ENCODE data around the gene NSF.
A peak's percentile ranks its signal among the peaks of the same experiment; 100 is the strongest.

The NSF gene

DNA sequence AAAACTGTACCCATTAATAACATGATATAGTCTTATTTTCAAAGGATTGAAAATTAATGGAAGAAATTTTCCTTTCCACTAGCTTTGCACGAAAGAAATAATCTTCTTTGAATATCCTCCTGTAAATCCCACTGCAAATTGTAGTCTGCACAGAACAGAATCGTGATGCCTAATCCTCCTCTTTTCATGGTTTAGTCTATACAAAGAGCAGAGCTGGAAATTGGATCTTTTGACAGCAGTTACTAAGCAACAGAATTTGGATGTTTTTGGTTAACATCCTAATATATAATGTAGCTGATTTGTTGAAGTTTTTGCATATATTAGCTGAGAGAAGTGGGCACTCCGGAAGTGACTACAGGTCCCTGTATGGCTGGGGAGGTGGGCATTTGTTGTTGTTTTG lies 129.4 kb downstream of the NSF start:
- WGBS, 2 experiments (ENCODE audit: insufficient coverage in 2 of 2), result no CpG with 5 or more reads among the region's 3 CpGs

DNA sequence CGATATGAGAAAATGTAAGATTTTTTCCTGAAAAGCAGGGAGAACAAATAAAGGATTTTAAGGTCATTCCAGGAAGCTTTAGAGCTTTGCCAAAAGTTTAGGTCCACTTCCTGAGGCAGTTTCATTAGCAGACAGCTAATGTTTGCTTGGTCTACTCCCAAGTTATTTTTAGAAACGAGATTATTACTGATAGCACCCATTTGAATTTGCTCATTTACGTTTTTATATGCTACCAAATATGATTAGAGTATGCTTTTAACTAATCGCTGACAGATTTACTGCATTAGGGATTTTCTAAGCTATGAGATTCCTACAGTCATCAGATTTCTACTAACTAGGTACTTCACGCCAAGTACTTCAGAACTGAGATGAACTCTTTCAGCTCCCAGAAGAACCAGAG lies 129.9 kb downstream of the NSF start:
- no peak overlapping the region for H3K27ac ChIP-seq (ENCODE audit: low read depth, low read length, severe bottlenecking)
- no peaks in the 10 kb centered on the region for H3K9me3 ChIP-seq (ENCODE audit: control insufficient read depth, low read length)
- H3K36me3 ChIP-seq (ENCODE audit: control insufficient read depth, insufficient read depth, low read length), result peaks cover 4% of the 10 kb centered on the region
- no peak overlapping the region for H3K4me3 ChIP-seq (ENCODE audit: extremely low read depth, insufficient read depth, low read length, poor library complexity, severe bottlenecking)
- 90% methylated on average over 2 of the region's 5 CpGs; no CpG with 5 or more reads in 1 of the 2 experiments for WGBS, 2 experiments (ENCODE audit: insufficient coverage in 2 of 2)
- peaks cover 10% of the 10 kb centered on the region for H3K4me1 ChIP-seq (ENCODE audit: control insufficient read depth, insufficient read depth, low read length, poor library complexity, severe bottlenecking)

More for the DNA sequence above, 129.4 kb downstream of the NSF start:
- H3K4me3 ChIP-seq (ENCODE audit: extremely low read depth, insufficient read depth, low read length, poor library complexity, severe bottlenecking), result no peak overlapping the region
- no peaks in the 10 kb centered on the region for H3K9me3 ChIP-seq (ENCODE audit: control insufficient read depth, low read length)
- peaks cover 10% of the 10 kb centered on the region for H3K4me1 ChIP-seq (ENCODE audit: control insufficient read depth, insufficient read depth, low read length, poor library complexity, severe bottlenecking)
- H3K36me3 ChIP-seq (ENCODE audit: control insufficient read depth, insufficient read depth, low read length), result peaks cover 4% of the 10 kb centered on the region
- no peak overlapping the region for H3K27ac ChIP-seq (ENCODE audit: low read depth, low read length, severe bottlenecking)

DNA sequence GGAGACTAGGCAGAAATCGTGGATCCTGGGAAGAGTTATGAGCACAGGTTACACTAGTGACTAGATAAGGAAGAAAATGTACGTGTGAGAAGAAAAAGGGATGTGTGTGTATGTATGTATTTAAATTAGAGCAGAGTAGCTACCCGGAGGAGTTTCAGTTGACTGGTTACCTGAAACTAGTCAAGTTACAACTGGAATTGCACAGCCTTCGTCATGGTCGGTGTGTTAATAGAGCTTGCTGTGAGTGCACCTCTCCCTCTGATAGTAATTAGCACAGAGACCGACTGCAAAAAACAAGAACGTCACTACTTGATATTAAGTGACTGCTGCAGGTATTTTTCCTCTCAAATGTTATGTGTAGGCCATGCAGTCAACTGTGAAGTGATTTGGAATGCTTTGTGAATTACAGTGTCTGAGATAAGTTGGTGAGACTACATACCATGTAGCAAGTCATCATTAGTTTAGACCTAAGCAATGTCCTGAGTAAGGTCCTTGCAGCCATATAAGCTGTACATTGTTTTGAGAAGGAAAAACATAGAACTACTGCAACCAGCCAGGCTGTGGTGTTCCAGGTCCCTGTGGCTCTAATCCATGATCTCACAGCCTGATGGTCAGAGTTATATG lies 132.3 kb downstream of the NSF start:
- Histone ChIP-seq H3K36me3 (ENCODE audit: control insufficient read depth, insufficient read depth, low read length) (peaks cover 8% of the 10 kb centered on the region), H3K27ac (ENCODE audit: low read depth, low read length, severe bottlenecking) (no peak overlapping the region), H3K9me3 (ENCODE audit: control insufficient read depth, low read length) (no peaks in the 10 kb centered on the region), H3K4me1 (ENCODE audit: control insufficient read depth, insufficient read depth, low read length, poor library complexity, severe bottlenecking) (peaks cover 16% of the 10 kb centered on the region), H3K4me3 (ENCODE audit: extremely low read depth, insufficient read depth, low read length, poor library complexity, severe bottlenecking) (no peak overlapping the region)
- WGBS, 2 experiments (ENCODE audit: insufficient coverage in 2 of 2), result 57 to 67% methylated on average over 5 to 7 of the region's 7 CpGs

DNA sequence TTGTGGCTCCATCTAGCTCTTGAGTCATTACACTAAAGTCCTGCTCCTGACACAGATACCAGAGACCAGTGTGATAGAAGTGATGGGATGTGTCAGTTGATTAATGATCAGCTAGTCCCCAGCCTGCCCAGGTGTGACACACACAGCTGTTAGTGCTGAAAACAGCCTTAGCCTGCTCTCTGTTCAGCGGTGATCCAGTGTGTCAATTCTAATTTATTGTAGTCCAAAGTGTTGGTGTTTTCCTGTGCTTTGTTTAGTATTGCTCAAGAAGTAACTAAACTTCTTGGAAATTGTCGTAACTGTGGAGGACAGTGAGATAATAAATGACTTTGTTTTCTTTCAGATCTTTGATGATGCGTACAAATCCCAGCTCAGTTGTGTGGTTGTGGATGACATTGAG lies 135.7 kb downstream of the NSF start:
- WGBS, 2 experiments (ENCODE audit: insufficient coverage in 2 of 2), result 88 to 100% methylated on average over 1 to 2 of the region's 3 CpGs
- no peak overlapping the region for H3K27ac ChIP-seq (ENCODE audit: low read depth, low read length, severe bottlenecking)
- no peak overlapping the region for H3K4me3 ChIP-seq (ENCODE audit: extremely low read depth, insufficient read depth, low read length, poor library complexity, severe bottlenecking)
- H3K9me3 ChIP-seq (ENCODE audit: control insufficient read depth, low read length), result no peaks in the 10 kb centered on the region
- peaks cover 13% of the 10 kb centered on the region for H3K4me1 ChIP-seq (ENCODE audit: control insufficient read depth, insufficient read depth, low read length, poor library complexity, severe bottlenecking)
- peaks cover 8% of the 10 kb centered on the region for H3K36me3 ChIP-seq (ENCODE audit: control insufficient read depth, insufficient read depth, low read length)

DNA sequence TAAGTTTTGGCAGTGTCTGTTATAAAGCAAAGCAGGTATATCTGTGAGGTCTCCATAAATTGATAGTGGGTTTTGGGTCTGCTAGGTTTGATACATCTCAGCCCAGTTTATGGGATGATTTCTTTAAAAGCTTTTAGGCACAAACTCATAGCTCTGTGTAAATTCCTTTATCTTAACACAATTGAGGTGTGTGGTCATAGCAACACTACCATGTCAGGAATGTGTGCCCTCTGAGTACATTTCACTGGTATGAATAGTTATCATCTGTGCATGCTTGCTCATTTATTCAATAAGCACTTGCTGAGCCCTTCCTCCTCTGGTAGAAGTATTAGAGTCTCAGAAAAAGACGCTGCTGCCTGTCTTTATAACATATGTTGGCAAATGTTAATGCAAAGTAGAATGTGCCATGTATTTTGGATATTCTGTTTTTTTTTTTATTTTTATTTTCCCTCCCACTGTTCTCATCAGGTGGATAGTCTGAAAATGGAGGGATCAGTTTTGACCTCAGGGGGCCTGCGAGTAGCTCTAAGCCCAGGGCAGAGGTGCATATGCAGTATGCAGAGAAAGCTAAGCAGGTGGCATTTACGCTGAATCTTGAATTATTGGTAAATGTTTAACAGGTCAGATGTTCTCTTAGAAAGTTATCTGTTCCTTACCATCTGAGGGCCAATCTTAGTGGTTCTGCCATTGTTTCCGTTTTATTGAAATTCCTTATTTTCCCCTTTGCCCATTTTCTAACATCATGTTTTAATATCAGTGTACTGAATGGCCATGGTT lies 137.3 kb downstream of the NSF start:
- peaks cover 19% of the 10 kb centered on the region for H3K4me1 ChIP-seq (ENCODE audit: control insufficient read depth, insufficient read depth, low read length, poor library complexity, severe bottlenecking)
- H3K9me3 ChIP-seq (ENCODE audit: control insufficient read depth, low read length), result no peaks in the 10 kb centered on the region
- H3K4me3 ChIP-seq (ENCODE audit: extremely low read depth, insufficient read depth, low read length, poor library complexity, severe bottlenecking), result no peak overlapping the region
- peak overlapping the region; percentile 62 for H3K27ac ChIP-seq (ENCODE audit: low read depth, low read length, severe bottlenecking)
- 91 to 100% methylated on average over 2 of the region's 4 CpGs for WGBS, 2 experiments (ENCODE audit: insufficient coverage in 2 of 2)
- peaks cover 8% of the 10 kb centered on the region for H3K36me3 ChIP-seq (ENCODE audit: control insufficient read depth, insufficient read depth, low read length)

DNA sequence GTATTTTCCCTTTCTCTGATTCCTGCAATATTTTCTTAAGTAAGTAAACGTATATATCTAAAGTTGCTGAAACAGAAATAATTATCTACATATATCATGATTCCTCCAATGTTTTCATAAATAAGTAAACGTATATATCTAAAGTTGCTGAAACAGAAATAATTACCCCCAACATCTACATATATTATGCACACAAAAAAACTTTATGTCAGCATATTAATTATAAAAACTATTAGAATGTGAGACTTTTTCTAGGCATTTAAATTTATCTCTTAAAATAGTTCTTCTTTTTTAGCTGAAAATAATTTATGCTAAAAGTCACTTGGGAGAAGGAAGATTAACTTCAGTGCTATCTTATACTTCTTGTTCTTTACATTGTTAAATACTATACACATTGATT lies 139.6 kb downstream of the NSF start:
- no peaks in the 10 kb centered on the region for H3K9me3 ChIP-seq (ENCODE audit: control insufficient read depth, low read length)
- no CpG with 5 or more reads among the region's 2 CpGs for WGBS, 2 experiments (ENCODE audit: insufficient coverage in 2 of 2)
- H3K36me3 ChIP-seq (ENCODE audit: control insufficient read depth, insufficient read depth, low read length), result peaks cover 10% of the 10 kb centered on the region
- H3K4me3 ChIP-seq (ENCODE audit: extremely low read depth, insufficient read depth, low read length, poor library complexity, severe bottlenecking), result no peak overlapping the region
- H3K27ac ChIP-seq (ENCODE audit: low read depth, low read length, severe bottlenecking), result no peak overlapping the region
- H3K4me1 ChIP-seq (ENCODE audit: control insufficient read depth, insufficient read depth, low read length, poor library complexity, severe bottlenecking), result peaks cover 18% of the 10 kb centered on the region

DNA sequence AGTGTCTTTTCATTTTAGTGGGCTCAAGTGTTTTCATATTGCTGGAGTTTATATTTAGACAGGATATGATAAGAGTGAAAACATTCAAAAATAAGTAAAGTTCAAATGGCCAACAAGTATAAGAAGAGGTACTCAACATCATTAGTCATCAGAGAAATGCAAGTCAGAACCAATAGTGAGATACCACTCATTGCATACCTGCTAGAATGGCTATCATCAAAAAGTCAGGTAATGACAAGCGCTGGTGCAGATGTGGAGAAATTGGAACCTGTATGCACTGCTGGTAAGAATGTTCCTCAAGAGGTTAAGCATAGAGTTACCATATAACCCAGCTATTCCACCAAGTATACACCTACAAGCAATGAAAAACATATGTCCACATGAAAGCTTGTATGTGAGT lies 140.2 kb downstream of the NSF start:
- Histone ChIP-seq H3K36me3 (ENCODE audit: control insufficient read depth, insufficient read depth, low read length) (peaks cover 10% of the 10 kb centered on the region), H3K4me1 (ENCODE audit: control insufficient read depth, insufficient read depth, low read length, poor library complexity, severe bottlenecking) (peaks cover 18% of the 10 kb centered on the region), H3K27ac (ENCODE audit: low read depth, low read length, severe bottlenecking) (no peak overlapping the region), H3K9me3 (ENCODE audit: control insufficient read depth, low read length) (no peaks in the 10 kb centered on the region), H3K4me3 (ENCODE audit: extremely low read depth, insufficient read depth, low read length, poor library complexity, severe bottlenecking) (no peak overlapping the region)
- no CpG with 5 or more reads among the region's 1 CpG for WGBS, 2 experiments (ENCODE audit: insufficient coverage in 2 of 2)

DNA sequence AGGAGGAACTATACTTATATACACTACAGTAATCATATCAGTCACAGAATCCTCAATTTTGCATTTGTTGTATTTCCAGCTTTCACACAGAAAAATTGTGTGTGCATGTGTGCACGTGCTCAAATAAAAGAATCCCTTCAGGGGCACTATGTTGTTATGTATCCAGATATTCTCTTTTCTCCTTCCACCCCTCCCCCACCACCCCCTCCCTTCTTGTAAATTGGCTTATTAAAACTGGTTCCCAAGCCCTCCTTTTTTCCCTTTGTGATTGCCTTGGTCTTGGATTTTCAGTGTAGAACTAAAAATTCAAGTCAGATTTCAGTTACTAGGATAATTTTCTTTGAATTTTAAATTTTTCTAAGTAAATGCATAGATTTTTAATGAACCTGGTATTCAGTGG lies 141.7 kb downstream of the NSF start:
- H3K27ac ChIP-seq (ENCODE audit: low read depth, low read length, severe bottlenecking), result peak overlapping the region; percentile 67
- no peak overlapping the region for H3K4me3 ChIP-seq (ENCODE audit: extremely low read depth, insufficient read depth, low read length, poor library complexity, severe bottlenecking)
- peaks cover 9% of the 10 kb centered on the region for H3K36me3 ChIP-seq (ENCODE audit: control insufficient read depth, insufficient read depth, low read length)
- H3K9me3 ChIP-seq (ENCODE audit: control insufficient read depth, low read length), result no peaks in the 10 kb centered on the region
- peaks cover 18% of the 10 kb centered on the region for H3K4me1 ChIP-seq (ENCODE audit: control insufficient read depth, insufficient read depth, low read length, poor library complexity, severe bottlenecking)
- no CpG with 5 or more reads among the region's 1 CpG for WGBS, 2 experiments (ENCODE audit: insufficient coverage in 2 of 2)

DNA sequence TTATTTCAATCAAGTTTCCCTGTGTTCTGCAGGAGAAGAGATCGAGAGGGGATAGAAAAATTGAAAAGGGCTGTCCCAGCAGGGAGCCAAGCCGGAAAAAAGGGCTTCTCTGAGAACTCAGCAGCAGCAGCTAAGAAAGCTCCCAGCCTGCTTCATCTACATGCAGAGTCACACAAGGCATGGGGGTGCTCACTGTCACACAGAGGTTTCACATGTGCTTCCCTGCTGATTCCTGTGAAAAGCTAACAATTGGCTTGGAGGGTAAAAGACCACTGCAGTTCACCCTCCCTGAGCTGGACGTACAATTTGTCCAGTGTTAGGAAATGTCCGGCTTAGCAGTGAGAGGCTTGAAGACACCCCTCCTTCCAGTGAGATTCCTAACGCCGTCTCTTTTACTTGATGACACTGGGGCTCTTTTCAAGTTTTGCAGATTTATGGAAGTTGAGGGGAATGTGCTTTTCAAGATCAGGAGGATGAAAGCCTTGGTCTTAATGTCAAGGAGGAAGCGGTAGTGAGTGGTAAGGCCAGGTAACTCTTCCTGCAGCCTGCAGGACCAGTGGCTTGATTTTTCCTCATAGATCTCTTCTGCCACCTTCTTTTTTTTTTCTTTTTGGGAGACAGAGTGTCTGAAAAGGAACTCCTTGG lies 142.4 kb downstream of the NSF start:
- H3K9me3 ChIP-seq (ENCODE audit: control insufficient read depth, low read length), result no peaks in the 10 kb centered on the region
- H3K27ac ChIP-seq (ENCODE audit: low read depth, low read length, severe bottlenecking), result peak overlapping the region; percentile 67
- WGBS, 2 experiments (ENCODE audit: insufficient coverage in 2 of 2), result 17 to 19% methylated on average over 3 of the region's 7 CpGs
- H3K4me1 ChIP-seq (ENCODE audit: control insufficient read depth, insufficient read depth, low read length, poor library complexity, severe bottlenecking), result peaks cover 11% of the 10 kb centered on the region
- H3K36me3 ChIP-seq (ENCODE audit: control insufficient read depth, insufficient read depth, low read length), result peaks cover 6% of the 10 kb centered on the region
- no peak overlapping the region for H3K4me3 ChIP-seq (ENCODE audit: extremely low read depth, insufficient read depth, low read length, poor library complexity, severe bottlenecking)

DNA sequence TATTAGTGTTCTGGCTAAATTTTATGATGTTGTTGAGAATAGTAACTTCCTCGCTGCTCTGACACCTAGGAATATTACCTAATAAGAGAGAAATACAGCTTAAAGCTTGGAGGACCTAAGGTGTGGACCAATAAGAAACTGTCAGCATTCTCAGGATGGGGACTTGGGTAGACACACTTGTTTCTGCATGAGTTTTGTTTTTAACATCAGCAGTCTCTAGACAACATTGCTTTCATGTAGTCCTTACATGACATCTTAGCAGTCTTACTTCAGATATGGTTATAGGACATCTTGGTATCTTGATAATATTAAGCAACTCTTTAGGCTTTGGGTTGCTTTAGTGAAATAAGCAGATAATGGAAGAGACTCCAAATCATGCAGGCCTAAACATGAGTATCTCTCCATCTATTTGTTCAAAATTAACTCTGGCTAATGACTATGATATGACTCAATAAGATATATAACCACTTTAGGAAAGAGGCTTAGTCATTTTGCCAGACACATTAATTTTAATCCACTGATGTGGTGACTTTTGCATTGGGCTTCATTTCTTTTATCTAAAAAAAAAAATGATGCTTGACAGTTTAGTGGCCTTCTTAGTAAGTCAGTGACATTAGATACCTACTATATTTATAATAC lies 143.5 kb downstream of the NSF start:
- no CpG with 5 or more reads among the region's 1 CpG for WGBS, 2 experiments (ENCODE audit: insufficient coverage in 2 of 2)
- Histone ChIP-seq H3K4me3 (ENCODE audit: extremely low read depth, insufficient read depth, low read length, poor library complexity, severe bottlenecking) (no peak overlapping the region), H3K4me1 (ENCODE audit: control insufficient read depth, insufficient read depth, low read length, poor library complexity, severe bottlenecking) (peaks cover 9% of the 10 kb centered on the region)

More for the DNA sequence above, 143.5 kb downstream of the NSF start:
- Histone ChIP-seq H3K9me3 (ENCODE audit: control insufficient read depth, low read length) (no peaks in the 10 kb centered on the region), H3K36me3 (ENCODE audit: control insufficient read depth, insufficient read depth, low read length) (peaks cover 6% of the 10 kb centered on the region), H3K27ac (ENCODE audit: low read depth, low read length, severe bottlenecking) (no peak overlapping the region)
